Hepatocyte (in vitro differentiated cells): ENCODE results near the gene TTC12.

Experiments used
- CTCF ChIP-seq: fragments of 200-600 bp; sonication (generic); IDR thresholded peaks from 2 replicates; pipeline ENCODE4 v1.5.1; 2016; ENCODE audit warnings: antibody characterized with exemption, mild to moderate bottlenecking; ENCODE audit not compliant: poor library complexity
- EZH2phosphoT487 ChIP-seq: fragments of 200-600 bp; sonication (generic); IDR thresholded peaks from one replicate; pipeline ENCODE4 v1.6.1; 2018; ENCODE audit warnings: antibody characterized with exemption, mild to moderate bottlenecking, low read depth, moderate library complexity; ENCODE audit not compliant: unreplicated experiment, severe bottlenecking

DNA sequence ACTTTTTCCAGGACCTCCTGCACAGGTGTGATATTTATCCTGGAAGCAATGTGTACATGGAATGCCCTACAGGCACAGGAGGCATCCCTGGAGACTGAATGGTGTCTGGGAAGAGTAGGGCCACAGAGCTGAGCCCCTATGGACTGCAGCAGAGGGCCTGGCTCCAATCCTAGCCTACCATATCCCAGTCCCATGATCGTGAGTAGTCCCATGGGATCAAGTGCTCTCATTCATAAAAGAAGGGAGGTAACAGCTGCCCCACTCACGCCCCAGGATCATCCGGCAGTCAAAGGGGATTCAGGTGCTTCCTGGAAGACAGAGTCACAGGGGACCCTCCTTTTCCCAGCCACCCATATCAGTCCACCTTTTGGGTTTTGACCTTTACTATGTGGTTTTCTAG is 97.2 kb downstream of the TTC12 start:
- TF ChIP-seq CTCF, result no peak
- TF ChIP-seq EZH2phosphoT487, result no peak
